Esophagus muscularis mucosa (tissue), 4 donors: Measurements from ENCODE around the gene ATL2.

Experiments used
- EP300 ChIP-seq: sonication (generic); formaldehyde crosslinking; IDR thresholded peaks from one replicate; pipeline ENCODE4 v1.6.1; 2017; ENCODE audit warnings: antibody characterized with exemption
- POLR2A ChIP-seq: fragments of 450-650 bp; IDR thresholded peaks from one replicate; pipeline ENCODE4 v1.6.1; 2017; ENCODE audit warnings: antibody characterized with exemption, moderate library complexity, mild to moderate bottlenecking, low read depth
- POLR2AphosphoS5 ChIP-seq, 2 donors: sonication (generic); formaldehyde crosslinking; IDR thresholded peaks; one replicate each; pipeline ENCODE4 v1.6.1; 2017; ENCODE audit warnings: antibody characterized with exemption in 2 of 2
- TF ChIP-seq, protein P1 (sequence below), 3 experiments: fragments of 200-600 bp in 2 of 3; fragments of 450-650 bp in 1 of 3; sonication (generic) in 2 of 3; IDR thresholded peaks; one replicate each; pipeline ENCODE4 v1.5.1; 2017 to 2019; ENCODE audit warnings: antibody characterized with exemption in 3 of 3, mild to moderate bottlenecking in 2 of 3, moderate library complexity in 1 of 3

DNA sequence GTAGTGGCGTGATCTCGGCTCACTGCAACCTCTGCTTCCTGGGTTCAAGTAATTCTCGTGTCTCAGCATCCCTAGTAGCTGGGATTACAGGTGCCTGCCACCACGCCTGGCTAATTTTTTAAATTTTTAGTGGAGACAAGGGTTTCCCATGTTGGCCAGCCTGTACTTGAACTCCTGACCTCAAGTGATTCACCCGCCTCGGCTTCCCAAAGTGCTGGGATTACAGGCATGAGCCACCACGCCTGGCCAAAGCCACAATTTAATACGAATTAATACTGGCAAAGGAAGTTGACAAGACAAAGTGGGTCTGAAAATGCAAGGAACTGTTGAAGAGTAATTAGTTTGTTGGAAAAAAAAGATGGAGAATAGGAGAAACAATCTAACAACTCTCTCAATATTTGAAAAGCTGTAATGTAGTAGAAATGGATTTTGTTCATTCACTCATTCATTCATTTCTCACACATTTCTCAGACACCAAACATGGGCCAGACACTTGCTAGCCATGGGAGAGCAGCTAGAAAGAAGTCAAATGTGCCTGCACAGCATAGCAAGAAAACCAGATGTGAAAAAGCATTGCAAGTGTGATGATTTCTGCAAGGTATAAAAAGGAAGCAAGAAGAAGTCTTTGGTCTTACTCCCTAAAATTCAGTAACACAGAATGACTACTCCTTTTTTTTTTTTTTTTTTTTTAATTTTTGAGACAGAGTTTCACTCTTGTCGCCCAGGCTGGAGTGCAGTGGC is 39.4 kb upstream of the ATL2 start:
- TF ChIP-seq, protein P1, sequence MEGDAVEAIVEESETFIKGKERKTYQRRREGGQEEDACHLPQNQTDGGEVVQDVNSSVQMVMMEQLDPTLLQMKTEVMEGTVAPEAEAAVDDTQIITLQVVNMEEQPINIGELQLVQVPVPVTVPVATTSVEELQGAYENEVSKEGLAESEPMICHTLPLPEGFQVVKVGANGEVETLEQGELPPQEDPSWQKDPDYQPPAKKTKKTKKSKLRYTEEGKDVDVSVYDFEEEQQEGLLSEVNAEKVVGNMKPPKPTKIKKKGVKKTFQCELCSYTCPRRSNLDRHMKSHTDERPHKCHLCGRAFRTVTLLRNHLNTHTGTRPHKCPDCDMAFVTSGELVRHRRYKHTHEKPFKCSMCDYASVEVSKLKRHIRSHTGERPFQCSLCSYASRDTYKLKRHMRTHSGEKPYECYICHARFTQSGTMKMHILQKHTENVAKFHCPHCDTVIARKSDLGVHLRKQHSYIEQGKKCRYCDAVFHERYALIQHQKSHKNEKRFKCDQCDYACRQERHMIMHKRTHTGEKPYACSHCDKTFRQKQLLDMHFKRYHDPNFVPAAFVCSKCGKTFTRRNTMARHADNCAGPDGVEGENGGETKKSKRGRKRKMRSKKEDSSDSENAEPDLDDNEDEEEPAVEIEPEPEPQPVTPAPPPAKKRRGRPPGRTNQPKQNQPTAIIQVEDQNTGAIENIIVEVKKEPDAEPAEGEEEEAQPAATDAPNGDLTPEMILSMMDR (IDR thresholded peaks at IDR 0.05), result no peak
- TF ChIP-seq POLR2A (no peak), POLR2AphosphoS5 (IDR thresholded peaks at IDR 0.05) (no peak), EP300 (no peak)
